NCI-H748 treated with DMSO at 0.1 percent for 48 hours (cell line): ENCODE data around the gene IQGAP3.

ENCODE experiments used
- DNase-seq: peaks from one replicate; lab custom pipeline; 2025; lab: John Stamatoyannopoulos, UW

Gene IQGAP3

DNA sequence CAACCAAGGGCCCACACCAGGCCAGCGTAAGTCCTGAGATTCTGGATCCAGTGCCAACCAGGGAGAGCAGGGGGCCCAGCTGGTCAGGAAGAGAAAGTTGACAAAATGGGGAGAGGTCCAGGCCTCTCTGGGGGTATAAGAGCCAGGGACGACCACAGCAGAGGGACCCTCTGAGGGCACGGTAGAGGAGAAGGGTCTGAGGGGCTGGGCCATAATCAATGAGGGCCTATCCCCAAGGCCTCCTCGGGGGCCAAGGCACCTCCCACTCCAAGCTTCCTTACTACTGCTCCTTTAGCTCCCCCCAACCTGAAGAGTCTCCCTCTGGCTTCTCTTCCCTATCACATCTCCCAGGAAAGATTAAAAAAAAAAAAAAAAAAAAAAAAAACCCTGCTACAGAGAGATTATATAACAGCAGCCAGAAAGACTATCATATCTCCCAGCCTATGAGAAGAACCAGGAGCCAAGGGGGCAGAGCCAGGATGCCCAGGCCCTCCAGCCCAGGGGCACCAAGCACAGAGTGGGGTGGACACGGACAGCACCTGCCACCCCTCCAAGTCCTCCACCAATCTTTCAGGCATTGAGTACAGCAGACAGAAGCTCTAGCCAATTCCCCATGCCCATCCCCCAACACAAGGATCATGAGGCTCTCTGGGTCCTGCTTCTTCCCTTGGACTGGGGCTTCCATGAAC is 74.5 kb downstream of the IQGAP3 start:
- no peak for DNase-seq

DNA sequence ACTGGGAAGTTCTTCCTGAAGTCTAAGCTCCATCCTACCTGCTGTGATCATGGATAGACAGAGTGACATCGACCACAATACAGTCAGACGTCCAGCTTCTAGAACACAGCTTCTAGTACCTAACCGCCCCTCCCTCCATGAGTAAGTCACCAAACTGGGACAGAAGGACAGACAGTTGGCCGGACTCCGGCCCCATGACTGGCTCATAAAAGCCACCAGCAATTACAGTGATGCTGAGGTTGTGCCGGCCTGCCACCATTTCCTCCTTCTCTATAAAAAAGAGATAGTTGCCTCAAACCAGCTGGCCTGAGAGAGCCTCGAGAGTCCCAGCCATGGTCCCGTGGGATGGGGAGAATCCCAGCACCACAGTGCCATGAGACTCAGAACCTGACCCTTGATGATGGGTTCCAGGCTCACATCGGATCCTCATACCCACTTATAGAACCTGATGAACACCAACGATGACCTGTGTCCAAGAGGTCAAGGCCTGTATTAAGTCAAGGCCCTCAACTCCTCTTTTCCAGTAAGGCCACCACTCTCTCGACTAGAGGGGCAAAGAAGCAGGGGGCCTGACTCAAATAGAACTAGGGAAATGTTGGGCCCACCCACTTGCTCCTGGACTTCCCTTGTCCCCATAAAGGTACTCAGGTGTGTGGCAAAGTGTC is 75.2 kb downstream of the IQGAP3 start:
- no peak for DNase-seq

DNA sequence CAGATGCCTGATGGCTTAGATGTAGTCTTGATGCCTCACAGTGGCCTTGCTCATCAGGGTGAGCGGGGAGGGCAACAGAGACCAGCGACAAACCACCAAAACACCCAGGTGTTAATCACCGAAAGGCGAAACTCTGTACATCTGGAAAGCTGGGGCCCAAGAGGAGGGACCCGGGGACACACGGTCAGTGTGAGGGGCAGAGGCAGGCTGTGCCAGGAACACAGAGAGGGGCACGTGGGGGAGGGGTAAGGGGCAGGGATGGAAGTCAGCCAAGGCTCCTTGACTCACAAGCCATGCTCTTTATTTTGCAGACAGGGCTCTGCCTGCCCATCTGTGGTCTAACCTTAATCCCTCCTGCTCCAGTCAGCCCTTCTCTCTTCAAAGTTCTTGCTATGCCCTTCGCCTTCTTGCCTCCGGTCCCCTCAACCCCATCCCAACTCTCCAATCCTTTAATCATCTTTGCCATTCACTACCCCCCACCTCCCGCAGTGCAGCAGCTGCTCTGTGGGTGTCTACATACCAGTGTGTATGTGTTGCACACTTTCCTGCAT is 76.1 kb downstream of the IQGAP3 start:
- DNase-seq = no peak

DNA sequence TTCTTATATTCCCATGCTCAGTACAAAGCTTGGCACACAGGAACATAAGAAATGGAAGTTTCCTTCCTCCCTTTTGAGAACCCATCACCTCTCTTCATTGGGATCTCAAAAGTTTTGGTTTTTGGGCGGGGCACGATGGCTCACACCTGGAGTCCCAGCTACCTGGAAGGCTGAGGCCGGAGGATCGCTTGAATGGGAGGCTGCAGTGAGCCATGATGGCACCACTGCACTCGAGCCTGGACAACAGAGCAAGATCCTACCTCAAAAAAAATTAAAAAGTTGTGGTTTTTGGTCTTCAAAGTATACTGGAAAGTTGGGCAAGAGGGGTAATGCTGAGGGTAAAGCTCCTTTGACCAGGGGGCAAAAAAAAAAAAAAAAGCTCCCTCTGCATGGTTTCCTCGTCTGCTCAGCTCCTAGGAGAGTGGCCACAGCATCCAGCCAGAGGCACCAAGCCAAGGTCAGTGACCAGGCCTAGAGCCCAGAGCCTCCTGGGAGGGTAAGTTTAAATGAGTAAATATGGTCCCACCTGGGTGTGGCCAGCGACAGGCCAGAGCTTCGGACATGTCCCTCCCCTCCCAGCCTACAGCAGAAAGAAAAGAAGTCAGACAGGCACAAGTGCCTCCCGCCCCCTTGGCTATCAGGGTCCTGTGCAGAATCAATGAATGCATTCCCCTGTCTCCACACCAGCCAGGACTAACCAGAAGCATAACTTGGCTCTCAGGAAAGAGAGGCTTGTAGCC is 76.8 kb downstream of the IQGAP3 start:
- DNase-seq = no peak

DNA sequence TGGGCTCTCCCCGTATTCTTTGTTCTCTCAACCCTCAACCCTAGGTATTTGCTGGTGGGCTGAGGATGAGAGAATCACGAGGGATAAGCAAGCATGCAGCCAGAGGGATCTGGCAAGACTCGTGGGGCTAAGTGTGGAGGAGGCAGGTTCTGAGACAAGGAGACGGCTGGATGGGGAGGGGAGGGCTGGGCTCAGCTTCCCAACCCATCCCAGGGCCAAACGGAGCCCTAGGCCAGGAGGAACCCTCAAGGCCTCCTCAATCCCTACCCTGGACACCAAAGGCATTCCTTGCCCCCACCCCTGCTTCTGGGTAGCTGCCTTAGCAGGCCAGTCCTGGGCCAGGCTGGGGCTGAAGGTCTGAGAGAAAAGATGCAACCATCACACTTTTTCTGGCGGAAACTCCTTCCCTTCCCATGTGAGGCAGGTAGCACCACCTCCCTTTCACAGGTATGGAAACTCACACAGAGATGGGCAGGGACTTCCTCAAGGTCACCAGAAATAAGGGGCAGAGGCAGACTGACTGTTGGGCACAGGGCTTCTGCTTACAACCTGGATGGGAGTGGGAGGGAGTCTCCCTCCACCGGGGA is 78.0 kb downstream of the IQGAP3 start:
- DNase-seq = no peak

DNA sequence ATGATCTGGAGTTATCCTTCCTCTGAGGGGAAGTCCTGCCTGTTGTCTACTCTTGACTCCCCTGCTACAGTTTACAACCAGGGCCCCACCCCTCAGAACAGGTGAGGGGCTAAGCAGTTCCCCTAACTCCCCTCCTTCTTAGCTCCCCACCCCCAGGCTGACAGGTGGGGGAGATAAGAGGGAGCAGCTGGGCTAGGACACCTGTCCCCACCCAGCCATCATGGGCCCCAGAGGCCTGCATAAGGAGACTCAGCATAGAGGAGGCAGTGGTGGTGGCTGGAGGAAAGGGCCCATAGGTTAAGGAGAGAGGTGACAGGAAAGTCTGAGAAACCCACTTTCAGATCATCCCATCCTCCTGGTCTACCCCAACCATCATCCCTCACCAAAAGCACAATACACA is 78.6 kb downstream of the IQGAP3 start:
- DNase-seq = no peak

DNA sequence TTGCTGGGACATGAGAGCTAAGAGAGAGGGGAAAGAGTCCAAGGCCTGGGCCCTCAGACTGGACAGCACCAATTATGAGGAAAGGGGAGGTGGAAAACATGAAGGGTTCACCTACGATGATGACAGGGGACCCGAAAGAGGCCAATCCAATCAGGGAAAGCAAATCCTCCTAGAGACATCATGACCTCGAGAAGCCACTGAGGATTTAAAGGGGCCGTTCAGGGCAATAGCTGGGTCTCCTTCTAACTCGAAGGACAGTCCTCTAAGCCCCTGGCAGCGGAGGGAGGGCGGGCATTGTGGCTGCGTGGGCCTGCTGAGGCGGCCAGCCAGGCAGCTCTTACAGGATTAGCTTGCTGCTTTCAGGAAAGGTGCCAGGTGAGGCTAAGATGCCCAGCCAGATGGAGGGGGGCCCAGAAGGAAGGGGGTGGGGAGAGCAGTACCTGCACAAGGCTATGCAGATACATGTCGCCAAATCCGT is 79.2 kb downstream of the IQGAP3 start:
- DNase-seq = no peak

DNA sequence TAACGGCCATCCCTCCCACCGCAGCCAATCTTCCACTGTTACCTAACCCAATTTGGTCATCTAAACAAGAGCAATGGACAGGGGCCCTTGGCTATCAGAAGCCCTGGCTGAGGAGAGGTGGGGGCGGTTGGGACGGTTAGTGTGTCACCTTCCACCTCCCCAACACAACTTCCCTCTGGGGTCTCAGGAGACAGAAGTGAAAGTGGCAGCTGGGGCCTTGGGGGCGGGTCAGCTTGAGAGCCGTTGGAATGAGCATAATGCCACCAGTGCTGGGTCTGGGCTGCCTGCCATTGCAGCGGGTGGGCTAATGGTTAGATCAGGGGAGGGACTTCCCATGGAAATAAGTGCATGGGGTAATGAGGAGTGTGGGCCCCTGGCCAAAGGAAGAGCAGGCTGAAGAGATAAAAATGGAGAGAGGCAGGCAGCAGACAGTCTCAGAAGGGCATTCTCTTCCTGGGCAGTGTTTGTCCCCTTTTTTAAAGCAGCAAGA is 79.7 kb downstream of the IQGAP3 start:
- no peak for DNase-seq

DNA sequence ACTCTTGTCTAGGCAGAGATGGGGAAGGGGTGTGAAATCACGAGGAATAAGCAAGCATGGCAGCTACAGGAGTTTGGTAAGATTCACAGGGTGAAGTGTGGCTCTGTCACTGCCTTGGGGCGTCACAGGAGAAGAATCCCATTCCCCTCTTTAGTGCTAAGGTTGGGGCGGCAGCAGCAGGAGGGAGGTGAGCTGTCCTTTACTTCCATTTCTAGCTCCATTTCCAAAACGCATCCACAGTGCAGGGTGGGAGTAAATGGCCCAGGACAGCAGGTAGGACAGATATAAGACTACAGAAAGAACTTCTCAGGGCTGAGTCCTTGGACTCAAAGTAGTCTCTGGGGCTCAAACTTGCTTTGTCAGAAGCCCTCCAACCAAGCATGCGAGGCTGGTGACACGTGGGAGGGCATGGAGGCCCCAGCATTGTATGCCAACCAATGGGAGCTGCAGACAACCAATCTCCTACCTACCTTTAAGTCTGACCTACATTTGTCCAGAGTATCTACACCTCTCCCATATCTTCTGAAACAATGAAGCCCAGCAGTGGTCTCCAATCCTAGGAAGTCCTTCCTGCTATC is 80.3 kb downstream of the IQGAP3 start:
- no peak for DNase-seq

DNA sequence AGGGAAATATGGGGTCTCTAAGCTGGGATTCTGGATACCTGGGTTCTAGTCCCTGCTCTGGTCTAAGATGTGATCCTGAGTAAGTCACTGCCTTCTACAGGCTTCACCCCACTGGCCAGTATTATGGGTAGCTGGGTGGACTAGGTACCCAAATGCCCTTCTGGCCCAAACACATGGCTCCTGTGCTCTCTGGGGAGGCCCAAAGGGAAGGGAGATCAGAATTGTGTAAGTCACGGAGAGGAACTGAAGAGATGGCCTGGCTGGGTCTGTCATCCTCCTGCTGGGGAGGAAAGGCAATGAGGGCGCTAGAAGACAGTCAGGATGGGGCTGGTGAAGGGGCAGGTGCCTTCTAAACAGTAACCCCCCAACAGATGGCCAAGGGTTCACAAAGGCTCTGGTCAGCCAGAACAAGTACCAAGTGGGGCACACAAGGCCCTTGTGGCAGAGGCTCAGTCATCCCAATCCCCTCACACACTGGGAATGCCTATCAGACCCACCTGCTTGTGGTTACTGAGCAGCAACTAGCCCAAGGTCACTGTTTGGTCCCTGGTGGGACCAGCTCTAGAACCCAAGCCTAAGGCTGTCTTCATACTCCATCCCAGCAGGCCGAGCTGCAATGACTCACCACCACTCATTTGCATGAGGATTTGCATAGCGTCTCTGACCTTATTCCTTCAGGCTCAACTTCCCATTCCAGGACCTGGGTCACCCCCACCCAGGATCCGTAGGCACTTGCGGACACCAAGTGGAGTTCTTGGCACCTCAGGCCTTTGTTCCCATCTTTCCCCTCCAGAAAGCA is 81.0 kb downstream of the IQGAP3 start:
- no peak for DNase-seq

DNA sequence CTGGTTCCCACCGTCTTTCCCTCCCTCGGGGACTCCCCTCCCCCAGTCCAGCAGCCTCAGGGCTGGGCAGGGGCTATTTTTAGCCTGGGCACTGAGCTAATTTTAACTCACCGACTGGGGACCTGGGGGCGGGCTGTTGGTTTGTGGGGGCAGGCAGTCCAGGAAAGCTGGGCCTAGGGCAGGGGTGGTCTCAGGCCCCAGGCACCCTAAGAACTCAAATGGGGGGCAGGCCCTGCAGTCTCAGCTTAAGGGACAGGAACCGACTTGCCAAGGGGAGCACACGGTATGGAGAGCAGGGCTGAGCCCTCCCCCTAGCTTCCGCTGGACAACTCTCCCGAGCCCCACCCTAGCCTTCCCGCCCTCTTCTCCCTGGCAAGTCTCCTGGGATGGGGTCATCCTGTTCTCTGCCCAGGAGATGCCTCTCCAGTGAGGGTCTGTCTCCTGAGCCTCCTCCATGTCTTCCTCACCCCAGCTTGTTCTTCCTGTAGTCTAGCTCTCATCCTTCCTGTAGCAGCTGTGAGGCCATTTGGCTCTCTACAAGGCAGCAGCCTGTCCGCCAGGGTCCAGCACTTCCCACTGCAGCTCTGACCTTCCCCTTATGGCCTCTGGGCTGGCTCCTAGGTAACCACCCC is 81.8 kb downstream of the IQGAP3 start:
- DNase-seq = no peak

DNA sequence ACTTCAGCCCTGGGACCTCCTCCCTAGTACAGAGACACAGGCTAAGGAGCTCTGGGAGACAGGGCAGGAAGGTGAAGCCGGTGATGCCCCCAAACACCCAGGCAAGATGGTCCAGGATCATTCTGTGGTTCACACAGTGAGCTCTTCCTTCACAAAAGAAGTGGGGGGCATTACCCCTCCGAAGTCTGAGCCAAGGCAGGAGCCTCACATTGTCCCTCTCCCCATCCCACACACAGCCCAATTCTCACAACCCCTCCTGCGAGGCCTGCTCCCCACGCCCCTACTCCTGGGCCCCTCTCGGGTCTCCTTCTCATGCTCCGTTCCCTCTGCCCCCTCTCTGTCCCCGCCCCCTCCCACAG is 82.5 kb downstream of the IQGAP3 start:
- no peak for DNase-seq

DNA sequence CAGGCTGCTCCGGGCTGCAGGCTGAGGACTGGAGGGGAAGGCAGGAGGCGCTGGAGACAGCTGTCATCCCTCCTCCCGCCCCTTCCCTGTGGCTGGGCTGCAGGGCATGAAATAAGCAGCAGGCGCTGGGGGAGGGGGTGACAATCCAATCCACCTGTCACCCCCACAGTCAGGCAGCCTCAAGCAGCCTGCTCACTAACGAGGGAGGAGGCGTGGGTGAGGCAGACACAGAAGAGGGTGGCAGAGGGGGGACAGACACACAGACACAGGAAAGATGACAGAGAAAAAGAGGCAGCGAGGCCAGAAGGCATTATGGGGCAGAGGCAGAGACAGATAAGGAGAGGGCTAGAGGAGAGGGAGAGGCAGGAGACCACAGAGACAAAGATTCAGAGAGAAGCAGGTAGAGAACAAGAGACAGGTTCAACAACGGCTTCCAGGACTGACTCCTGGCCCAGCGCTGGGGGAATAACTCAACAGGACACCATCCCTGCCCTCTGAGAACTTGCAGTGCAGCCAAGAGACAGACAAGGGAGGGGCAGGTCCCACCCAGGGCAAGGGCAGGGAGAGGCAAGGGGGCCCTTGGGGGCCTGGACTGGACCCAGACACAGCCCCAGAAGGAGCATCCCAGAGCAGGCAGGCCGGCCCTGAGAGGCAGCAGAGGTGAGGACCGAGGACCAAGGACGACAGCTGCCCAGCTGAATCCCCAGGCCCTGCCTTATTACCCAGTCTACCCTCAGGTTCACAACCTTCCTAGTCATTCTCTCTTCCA is 83.0 kb downstream of the IQGAP3 start:
- DNase-seq = no peak

DNA sequence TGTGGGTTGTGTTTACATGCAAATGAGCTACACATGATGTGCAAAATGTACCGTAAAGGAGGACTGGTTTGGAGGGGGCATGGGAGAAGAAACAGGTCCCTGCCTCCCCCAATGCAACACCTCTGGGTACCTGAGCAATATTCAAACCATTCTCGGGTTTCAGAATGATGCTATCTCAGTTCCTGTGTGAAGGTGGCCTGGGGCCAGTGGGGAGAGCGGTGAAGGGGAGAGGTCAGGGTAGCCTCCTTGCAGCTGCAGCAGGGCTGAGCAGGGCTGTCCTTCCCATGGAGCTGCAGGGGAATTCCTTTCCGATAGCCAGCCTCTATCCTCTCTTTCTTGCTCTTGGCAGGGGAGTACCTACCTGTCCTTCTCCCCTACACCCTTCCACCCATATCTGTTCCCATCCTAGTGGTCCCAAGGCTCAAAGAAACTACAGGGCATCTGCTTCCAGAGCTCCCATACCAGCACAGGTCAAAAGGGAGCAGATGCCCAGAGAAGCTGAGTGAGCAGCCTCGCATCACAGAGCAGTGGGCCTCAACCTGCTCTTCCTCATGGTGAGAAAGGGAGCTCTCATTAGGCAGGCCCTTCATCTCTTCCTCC is 83.7 kb downstream of the IQGAP3 start:
- no peak for DNase-seq

DNA sequence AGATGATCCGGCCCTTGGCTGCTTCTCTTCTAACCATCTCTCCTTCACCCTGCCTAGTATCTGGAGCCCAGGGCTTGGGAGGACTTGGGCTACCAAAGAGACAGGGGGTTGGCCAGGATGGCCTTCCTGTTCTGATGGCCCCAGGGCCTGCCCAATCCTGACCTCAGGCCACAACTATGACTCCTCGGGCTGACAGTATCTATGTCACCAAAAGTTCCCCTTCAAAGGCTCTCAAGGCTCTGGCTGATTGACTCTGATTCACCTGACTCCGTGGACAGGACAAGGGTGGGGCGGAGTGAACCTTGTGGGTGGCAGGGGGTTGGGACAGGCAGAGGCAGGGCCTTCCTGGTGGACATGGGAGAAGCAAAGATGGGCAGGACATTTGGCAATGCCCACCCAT is 84.5 kb downstream of the IQGAP3 start:
- no peak for DNase-seq

DNA sequence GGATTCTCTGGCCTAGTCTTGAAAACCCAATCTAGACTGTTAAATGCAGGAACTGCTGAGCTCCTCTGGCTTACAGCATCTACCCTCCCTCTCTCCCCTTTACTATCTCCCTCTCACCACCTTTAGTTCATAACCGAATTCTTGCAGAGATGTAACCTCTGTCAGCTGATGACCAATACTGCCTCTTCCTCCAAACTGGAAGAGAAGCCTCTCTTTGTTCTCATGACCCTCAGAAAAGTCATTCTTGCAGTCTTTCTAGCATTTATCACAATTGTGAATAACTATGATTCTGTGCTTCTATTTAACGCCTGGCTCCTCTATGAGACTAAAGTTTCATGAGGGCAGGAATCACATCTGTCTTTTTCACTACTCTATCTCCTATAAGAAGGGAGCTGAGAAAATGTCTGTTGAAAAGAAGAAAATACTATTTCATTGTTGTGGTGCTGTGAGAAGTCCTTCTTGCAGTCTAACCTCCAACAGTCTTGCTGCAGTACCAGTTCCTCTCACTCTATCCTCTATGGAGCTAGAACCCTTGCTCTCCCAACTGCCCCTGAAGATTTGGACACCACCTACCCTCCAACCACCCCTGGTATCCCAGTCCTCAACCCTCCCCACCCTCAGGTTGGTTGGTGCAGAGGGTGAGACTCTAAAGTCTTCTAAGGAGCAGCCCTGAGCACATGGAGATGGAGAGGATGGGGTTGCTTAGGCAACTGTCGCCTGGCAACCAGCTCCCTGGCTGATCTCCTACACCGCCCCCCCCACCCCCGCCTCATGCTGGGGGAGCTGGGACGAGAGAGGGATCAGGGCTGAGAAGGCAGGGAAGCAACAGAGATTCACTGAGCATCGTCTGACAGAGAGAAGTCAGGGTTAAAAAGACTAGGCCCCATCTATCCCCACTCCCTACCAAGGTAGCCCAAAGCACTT is 85.7 kb downstream of the IQGAP3 start:
- no peak for DNase-seq

DNA sequence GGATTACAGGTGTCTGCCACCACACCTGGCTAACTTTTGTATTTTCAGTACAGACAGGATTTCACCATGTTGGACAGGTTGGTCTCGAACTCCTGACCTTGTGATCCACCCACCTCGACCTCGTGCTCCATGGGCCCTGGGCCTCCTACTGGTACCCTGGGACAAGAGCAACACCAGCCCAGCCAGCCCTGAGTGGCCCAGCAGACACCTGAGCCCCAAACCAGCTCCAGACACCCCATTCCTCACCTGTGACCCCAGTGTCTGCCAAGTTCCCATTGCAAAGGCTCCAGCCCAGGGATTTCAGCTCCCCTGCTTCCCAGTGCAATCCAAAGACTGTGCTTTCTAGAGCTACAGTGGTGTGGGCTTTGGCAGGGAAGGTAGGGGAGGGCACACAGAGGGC is 86.4 kb downstream of the IQGAP3 start:
- no peak for DNase-seq

DNA sequence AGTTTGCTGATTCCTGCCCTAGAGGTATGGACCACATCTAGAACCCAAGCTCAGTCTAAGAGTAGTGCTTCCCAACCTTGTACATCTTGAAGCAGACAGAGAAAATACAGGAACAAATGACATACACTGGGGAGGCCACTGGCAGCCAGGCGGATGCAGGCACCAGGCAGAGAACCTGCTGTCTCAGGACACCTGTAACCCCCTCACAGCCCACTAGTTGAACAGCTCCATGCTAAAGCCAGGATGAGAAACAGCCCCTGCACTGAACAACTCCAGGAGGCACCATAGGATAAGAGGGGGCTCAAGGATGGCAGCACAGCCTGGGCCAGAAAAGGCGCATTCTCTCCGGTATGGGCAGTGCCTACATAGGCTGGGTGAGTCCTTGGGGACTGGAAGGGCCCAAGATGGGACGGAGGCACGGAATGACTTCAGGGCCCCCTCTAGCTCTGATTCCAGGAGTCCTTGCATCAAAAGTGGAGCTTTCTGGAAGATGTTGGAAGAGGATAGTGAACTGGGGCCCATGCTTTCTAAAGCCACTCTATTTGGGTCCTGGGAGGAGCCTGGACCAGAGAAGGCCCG is 87.8 kb downstream of the IQGAP3 start:
- no peak for DNase-seq
